PC-9 (cell line): Measurements from ENCODE around the gene LARGE2. TPM values are rescaled to one million over a fixed set of nuclear protein-coding genes. Genes with fewer than 3 reads are reported as not detected.

Experiments used
- BruUV-seq: library from RNA; stranded (reverse); fragments of 400-500 nt; replicated peaks from 2 replicates; lab custom pipeline; 2021; lab: Mats Ljungman, UMichigan
- CTCF ChIA-PET: fragments of 300-600 bp; sonication (Branson Sonifier 250); formaldehyde crosslinking; loops from one replicate; lab custom pipeline; 2022; ENCODE audit warnings: antibody characterized with exemption; lab: Charles Lee
- POLR2A ChIA-PET: fragments of 300-600 bp; sonication (Branson Sonifier 250); formaldehyde crosslinking; loops from one replicate; lab custom pipeline; 2022; ENCODE audit warnings: antibody characterized with exemption; ENCODE audit not compliant: unreplicated experiment; lab: Charles Lee
- DNase-seq, 2 experiments: peaks; one replicate each; pipeline versions ENCODE4 v3.0.0 to v3.0.0-alpha.2; 2015 to 2022; ENCODE audit warnings: mixed read lengths in 1 of 2
- H2AFZ ChIP-seq: fragments of 200-600 bp; sonication (generic); 2 replicates; pipeline ENCODE4 v1.8.1; 2017; ENCODE audit warnings: antibody characterized with exemption
- H3F3A ChIP-seq: fragments of 200-600 bp; sonication (generic); 2 replicates; pipeline ENCODE4 v1.8.1; 2017; ENCODE audit warnings: antibody characterized with exemption, mild to moderate bottlenecking, low read depth; ENCODE audit not compliant: insufficient read depth
- H3K27ac ChIP-seq: fragments of 200-600 bp; sonication (generic); 2 replicates; pipeline ENCODE4 v1.6.1; 2016; ENCODE audit warnings: mixed run types
- H3K27me3 ChIP-seq: fragments of 200-600 bp; sonication (generic); 2 replicates; pipeline ENCODE4 v1.6.1; 2016; ENCODE audit warnings: low read depth, mixed run types; ENCODE audit not compliant: insufficient read depth
- H3K36me3 ChIP-seq: fragments of 200-600 bp; sonication (generic); 2 replicates; pipeline ENCODE4 v1.6.1; 2016; ENCODE audit warnings: low read depth, mixed run types
- H3K4me1 ChIP-seq: fragments of 200-600 bp; sonication (generic); replicated peaks from 2 replicates; pipeline ENCODE4 v1.6.1; 2016; ENCODE audit warnings: mixed run types; ENCODE audit not compliant: insufficient read depth
- H3K4me2 ChIP-seq: fragments of 200-600 bp; sonication (generic); 2 replicates; pipeline ENCODE4 v1.6.1; 2017; ENCODE audit warnings: mixed run types
- H3K4me3 ChIP-seq: fragments of 200-600 bp; sonication (generic); 2 replicates; pipeline ENCODE4 v1.6.1; 2016; ENCODE audit warnings: mixed run types
- H3K79me2 ChIP-seq: fragments of 200-600 bp; sonication (generic); 2 replicates; pipeline ENCODE4 v1.6.1; 2017; ENCODE audit warnings: low read depth, mixed run types
- H3K9me2 ChIP-seq: fragments of 200-600 bp; sonication (generic); 2 replicates; pipeline ENCODE4 v1.8.1; 2017; ENCODE audit warnings: mild to moderate bottlenecking; ENCODE audit not compliant: insufficient read depth
- H3K9me3 ChIP-seq: fragments of 200-600 bp; sonication (generic); 2 replicates; pipeline ENCODE4 v1.8.1; 2016; ENCODE audit warnings: low read depth; ENCODE audit not compliant: insufficient read depth
- H4K20me1 ChIP-seq: fragments of 200-600 bp; sonication (generic); 2 replicates; pipeline ENCODE4 v1.8.1; 2017; ENCODE audit not compliant: insufficient read depth
- EZH2 ChIP-seq: fragments of 200-600 bp; sonication (generic); IDR thresholded peaks from 2 replicates; pipeline ENCODE4 v1.8.0; 2017; ENCODE audit warnings: antibody characterized with exemption, low read depth
- intact Hi-C: fragments of 100-400 bp; cut with micrococcal nuclease; formaldehyde crosslinking; loops from one replicate; pipeline ENCODE4 v1.10.0; 2022; ENCODE audit not compliant: unreplicated experiment
- total RNA-seq: library from RNA; stranded (reverse); gene quantifications from 2 replicates; pipeline ENCODE4 v1.2.3, GENCODE V29; 2021
- TF ChIP-seq, protein P1 (sequence below): fragments of 200-600 bp; sonication (generic); conservative IDR thresholded peaks from 2 replicates; pipeline ENCODE4 v1.6.1; 2017; ENCODE audit warnings: mixed run types, antibody characterized with exemption, mild to moderate bottlenecking, moderate library complexity

The LARGE2 gene
- total RNA-seq, 1 experiment from 2014 or later, result 2.6 TPM

DNA sequence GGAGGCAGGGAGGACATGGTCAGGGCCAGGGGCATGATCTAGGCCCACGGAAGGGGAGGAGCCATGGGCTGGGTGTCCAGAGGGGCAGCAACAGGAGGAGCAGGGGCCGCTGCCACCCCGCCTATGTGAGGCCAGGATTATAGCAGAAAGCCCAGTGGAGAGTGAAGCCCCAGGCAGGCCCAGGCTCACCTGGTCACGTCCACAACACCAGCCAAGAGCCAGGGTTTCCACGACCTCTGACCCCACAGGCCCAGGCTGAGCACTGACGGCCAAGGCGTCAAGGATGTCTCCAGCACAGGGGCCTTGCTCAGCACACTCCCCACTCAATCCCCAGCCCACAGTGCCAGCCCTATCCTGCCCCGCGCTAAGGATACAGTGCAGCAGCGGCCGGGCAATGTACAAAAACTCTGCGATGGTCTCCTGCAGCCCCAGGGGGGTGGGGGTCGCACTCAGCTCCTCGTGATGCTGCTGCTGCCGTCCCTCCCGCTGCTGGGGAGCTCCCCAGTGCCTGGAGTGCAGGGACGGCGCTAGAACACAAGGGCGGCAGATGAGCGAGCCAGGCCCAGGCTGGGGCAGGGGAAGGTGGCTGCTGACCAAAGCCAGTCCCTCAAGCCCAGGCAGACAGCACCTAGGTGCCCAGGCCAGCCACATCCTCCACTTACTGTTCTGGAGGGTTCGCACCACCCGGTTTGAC is 8.4 kb upstream of the LARGE2 start:
- TF ChIP-seq, protein P1, sequence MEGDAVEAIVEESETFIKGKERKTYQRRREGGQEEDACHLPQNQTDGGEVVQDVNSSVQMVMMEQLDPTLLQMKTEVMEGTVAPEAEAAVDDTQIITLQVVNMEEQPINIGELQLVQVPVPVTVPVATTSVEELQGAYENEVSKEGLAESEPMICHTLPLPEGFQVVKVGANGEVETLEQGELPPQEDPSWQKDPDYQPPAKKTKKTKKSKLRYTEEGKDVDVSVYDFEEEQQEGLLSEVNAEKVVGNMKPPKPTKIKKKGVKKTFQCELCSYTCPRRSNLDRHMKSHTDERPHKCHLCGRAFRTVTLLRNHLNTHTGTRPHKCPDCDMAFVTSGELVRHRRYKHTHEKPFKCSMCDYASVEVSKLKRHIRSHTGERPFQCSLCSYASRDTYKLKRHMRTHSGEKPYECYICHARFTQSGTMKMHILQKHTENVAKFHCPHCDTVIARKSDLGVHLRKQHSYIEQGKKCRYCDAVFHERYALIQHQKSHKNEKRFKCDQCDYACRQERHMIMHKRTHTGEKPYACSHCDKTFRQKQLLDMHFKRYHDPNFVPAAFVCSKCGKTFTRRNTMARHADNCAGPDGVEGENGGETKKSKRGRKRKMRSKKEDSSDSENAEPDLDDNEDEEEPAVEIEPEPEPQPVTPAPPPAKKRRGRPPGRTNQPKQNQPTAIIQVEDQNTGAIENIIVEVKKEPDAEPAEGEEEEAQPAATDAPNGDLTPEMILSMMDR, result no peak
- TF ChIP-seq EZH2, result no peak
- Histone ChIP-seq H3K4me1 (peaks cover 9% of the 10 kb centered on the region; the same call in 1 of the 2 replicates), H3K4me3 (no peak overlapping the region), H3K27me3 (no peaks in the 10 kb centered on the region), H3K79me2 (peaks cover 18% of the 10 kb centered on the region), H4K20me1 (no peaks in the 10 kb centered on the region), H3K4me2 (no peak overlapping the region), H3F3A (peaks cover 10% of the 10 kb centered on the region; the same call in 1 of the 2 replicates), H3K9me2 (no peaks in the 10 kb centered on the region), H3K9me3 (no peaks in the 10 kb centered on the region), H2AFZ (no peak overlapping the region), H3K27ac (no peak overlapping the region), H3K36me3 (0 out of 2 replicates have a peak, but pooled peaks cover 8% of the 10 kb centered on the region)
- intact Hi-C loops, result no loop called here
- CTCF ChIA-PET, result no interaction called here
- BruUV-seq, result no TSS peak
- POLR2A ChIA-PET, result no interaction called here
- no peak for DNase-seq

DNA sequence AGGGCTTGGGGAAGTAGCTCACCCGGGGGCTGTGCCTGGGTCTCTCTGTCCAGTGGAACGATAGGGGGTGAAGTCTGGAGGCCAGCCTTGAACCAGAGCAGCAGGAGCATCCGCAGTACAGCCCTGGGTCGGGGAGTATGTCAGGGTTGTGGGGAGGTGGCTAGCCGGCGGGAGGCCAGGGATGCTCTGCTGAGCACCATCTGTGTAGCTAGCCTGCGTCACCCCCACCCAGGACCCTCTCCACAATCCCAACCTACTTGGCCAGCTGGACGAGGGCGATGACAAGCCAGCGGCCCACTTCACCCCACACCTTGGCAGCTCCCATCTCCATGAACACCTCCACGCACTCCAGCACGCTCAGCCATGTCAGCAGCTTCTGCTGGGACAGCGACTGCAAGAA is 7.0 kb upstream of the LARGE2 start:
- BruUV-seq, result no TSS peak

DNA sequence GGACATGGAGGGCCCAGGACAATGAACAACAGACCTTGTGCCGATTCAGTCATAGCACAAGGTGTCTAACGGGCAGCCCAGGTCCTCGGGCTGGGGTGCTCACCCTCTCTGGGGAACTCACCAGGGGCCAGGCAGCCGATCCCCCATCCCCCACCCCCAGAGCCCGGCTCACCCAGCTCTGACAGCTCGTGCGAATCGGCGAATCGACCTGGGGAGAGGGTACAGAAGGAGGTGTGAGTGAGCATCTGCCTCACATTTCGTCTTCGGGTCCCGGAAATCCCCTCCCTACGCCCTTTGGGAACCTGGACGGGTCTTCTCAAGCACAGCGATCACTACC is 5.2 kb upstream of the LARGE2 start:
- Histone ChIP-seq H3K79me2 (peaks cover 18% of the 10 kb centered on the region), H3K4me3 (peak overlapping the region; percentile 96), H3K9me2 (no peaks in the 10 kb centered on the region), H3K4me1 (peaks cover 9% of the 10 kb centered on the region; the same call in 1 of the 2 replicates), H4K20me1 (no peaks in the 10 kb centered on the region), H2AFZ (peak overlapping the region; percentile 87), H3K9me3 (no peaks in the 10 kb centered on the region), H3K36me3 (0 out of 2 replicates have a peak, but pooled peaks cover 8% of the 10 kb centered on the region), H3K27me3 (no peaks in the 10 kb centered on the region), H3K4me2 (peak overlapping the region; percentile 85), H3F3A (peaks cover 19% of the 10 kb centered on the region; the same call in 1 of the 2 replicates), H3K27ac (peak overlapping the region; percentile 51)
- BruUV-seq, result TSS peak; percentile 61
- ChIA-PET CTCF (no interaction called here), POLR2A (interaction anchor here (0.7 to 1.1 kb wide), 2 partner anchors 11 to 378 kb away, joined by 3 to 6 read pairs; no protein-coding TSS in a partner anchor)
- no peak for TF ChIP-seq EZH2
- TF ChIP-seq, protein P1, result no peak
- intact Hi-C loops, result loop anchor here (5.0 kb wide), 1 partner anchor 70 kb away; the partner anchor contains the start of gene CRY2
- no peak for DNase-seq

More for the DNA sequence above, 7.0 kb upstream of the LARGE2 start:
- Histone ChIP-seq H3K79me2 (peaks cover 18% of the 10 kb centered on the region), H3F3A (peaks cover 15% of the 10 kb centered on the region; the same call in 1 of the 2 replicates), H3K36me3 (0 out of 2 replicates have a peak, but pooled peaks cover 8% of the 10 kb centered on the region), H3K4me3 (no peak overlapping the region), H3K9me3 (no peaks in the 10 kb centered on the region), H3K9me2 (no peaks in the 10 kb centered on the region), H4K20me1 (no peaks in the 10 kb centered on the region), H3K27me3 (no peaks in the 10 kb centered on the region), H3K4me1 (peaks cover 9% of the 10 kb centered on the region; the same call in 1 of the 2 replicates), H3K27ac (no peak overlapping the region), H2AFZ (no peak overlapping the region), H3K4me2 (no peak overlapping the region)
- POLR2A ChIA-PET, result no interaction called here
- DNase-seq, result no peak
- CTCF ChIA-PET, result interaction anchor here (0.6 kb wide), 1 partner anchor 1040 kb away, joined by 3 read pairs; no protein-coding TSS in a partner anchor
- intact Hi-C loops, result loop anchor here (5.0 kb wide), 1 partner anchor 68 kb away; the partner anchor contains the start of gene CRY2
- TF ChIP-seq, protein P1, result no peak
- no peak for TF ChIP-seq EZH2
